Activated CD8-positive, alpha-beta memory T cell treated with anti-CD3 and anti-CD28 coated beads, Interleukin-2, amount 50 U/mL, for 24 hours (primary cell): ENCODE data around the gene FIS1.
"Not testable (repeated sequence)": the region's sequence is repeated elsewhere in the genome, so short reads cannot be mapped to it uniquely, and the experiment has no call there.

ENCODE experiments used
- DNase-seq: peaks from one replicate; pipeline ENCODE4 v3.0.0-alpha.2; 2020; ENCODE audit errors: extremely low read depth

The FIS1 gene

GRCh38 chr7:101258243-101258731 lies 13.4 kb upstream of the FIS1 start:
- no peak for DNase-seq

GRCh38 chr7:101255796-101256195 lies 10.9 kb upstream of the FIS1 start:
- DNase-seq: no peak

GRCh38 chr7:101253199-101253598 lies 8.3 kb upstream of the FIS1 start:
- not testable (repeated sequence) for DNase-seq

- peak; percentile 95 for DNase-seq
Measured at GRCh38 chr7:101251871-101252659, 7.2 kb upstream of the FIS1 start.

DNA sequence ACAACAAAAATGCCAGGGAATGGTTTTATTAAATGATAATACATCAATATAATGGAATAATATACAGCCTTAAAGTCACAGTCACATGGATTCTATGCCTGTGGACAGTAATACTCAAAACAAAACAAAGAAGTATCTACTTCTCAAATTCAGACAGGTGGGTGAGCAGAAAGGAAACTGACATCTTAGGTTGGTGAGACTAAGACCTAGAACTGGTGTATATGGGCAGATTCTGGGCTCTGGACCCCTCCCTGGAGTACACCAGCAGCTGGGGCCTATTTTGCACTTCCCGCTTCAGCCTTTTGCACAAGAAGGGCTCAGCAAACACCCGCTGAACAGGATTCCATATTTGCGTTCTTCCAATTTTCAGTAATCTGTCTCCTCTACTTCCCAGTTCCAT lies 5.4 kb upstream of the FIS1 start:
- no peak for DNase-seq

- no peak for DNase-seq
Measured at GRCh38 chr7:101248276-101248675, 3.4 kb upstream of the FIS1 start.

GRCh38 chr7:101245147-101245668 lies 327 bp upstream of the FIS1 start:
- DNase-seq: no peak

- DNase-seq: no peak
Measured at GRCh38 chr7:101243646-101244374, 1.1 kb downstream of the FIS1 start.

DNA sequence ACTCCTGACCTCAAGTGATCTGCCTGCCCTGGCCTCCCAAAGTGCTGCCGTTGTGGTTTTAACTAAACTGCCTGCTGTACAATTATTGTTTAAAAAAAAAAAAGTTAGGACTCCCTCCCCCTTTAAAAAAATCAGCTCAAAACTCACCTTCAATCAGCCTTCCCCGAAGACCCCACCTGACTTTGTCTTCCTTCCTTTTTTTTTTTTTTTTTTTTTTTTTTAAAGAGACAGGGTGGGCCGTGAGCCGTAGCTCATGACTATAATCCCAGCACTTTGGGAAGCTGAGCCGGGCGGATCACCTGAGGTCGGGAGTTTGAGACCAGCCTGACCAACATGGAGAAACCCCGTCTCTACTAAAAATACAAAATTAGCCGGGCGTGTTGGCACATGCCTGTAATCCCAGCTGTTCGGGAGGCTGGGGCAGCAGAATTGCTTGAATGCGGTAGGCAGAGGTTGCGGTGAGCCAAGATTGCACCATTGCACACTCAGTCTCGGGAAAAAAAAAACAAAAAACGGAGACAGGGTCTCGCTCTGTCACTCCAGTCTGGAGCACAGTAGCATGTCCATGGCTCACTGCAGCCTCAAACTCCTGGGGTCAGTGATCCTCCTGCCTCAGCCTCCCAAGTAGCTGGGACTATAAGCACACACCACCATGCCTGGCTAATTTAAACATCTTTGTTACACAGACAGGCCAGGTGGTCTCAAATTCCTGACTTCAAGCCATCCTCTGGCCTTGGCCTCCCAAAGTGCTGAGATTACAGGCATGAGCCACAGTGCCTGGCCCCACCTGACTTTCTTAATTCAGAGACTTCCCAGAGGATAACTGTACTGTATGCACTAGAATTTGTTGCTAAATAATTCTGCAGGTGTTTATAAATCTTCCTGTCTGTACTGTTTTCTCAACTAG lies 3.2 kb downstream of the FIS1 start:
- DNase-seq: no peak

GRCh38 chr7:101241015-101241363 lies 3.9 kb downstream of the FIS1 start:
- no peak for DNase-seq

GRCh38 chr7:101240226-101241014 lies 4.5 kb downstream of the FIS1 start:
- DNase-seq: no peak

- DNase-seq: no peak
Measured at GRCh38 chr7:101239951-101240220, 5.0 kb downstream of the FIS1 start.

GRCh38 chr7:101239191-101239950 lies 5.5 kb downstream of the FIS1 start:
- DNase-seq: no peak

DNA sequence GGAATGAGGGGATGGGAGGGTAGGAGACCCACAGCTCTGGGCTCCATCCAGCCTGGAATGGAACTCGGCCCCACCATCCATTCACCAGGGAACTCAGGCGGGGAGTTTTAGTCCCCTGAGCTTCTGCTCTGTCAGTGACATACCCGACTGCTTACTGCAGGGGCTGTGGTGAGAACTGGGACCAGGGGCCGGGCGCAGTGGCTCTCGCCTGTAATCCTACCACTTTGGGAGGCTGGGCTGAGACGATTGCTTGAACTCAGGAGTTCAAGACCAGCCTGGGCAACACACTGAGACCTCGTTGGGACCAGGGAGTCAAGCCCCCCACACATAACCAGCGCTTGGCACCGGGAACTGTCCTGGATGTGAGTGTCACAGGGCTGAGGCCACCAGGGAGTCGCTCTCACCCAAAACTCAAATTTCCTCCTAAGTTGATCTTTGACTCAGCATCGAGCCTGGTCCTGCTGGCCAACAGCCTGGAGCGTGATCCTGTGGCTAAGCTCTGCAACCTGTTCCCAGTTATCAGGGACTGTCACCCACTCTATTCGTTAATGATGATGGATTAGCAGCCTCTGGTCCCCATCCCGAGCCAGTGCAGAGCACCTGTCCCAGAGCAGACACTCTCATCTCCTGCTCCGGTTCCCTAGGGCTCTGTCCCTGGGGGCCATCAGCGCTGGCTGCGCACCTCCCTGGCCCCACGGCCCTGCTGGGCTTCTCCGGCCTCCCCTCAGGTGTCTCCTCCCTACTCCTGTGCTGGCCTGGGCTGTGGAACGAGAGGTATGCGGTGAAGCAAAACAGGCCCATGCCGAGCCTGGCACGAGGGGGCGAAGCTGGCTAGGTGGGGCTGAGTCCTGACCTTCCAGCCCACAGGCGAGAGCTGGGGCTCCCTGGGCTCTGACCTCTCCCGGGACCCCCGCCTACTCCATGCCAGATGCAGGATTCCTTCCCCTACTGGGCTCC lies 6.4 kb downstream of the FIS1 start:
- no peak for DNase-seq

- DNase-seq: no peak
Measured at GRCh38 chr7:101237206-101238067, 7.4 kb downstream of the FIS1 start, which contains the start of gene CLDN15. CLDN15 (minus strand) TSS chr7:101237802; CDS start chr7:101237581, 221 bp downstream.

- DNase-seq: no peak
Measured at GRCh38 chr7:101236292-101236835, 8.5 kb downstream of the FIS1 start.

GRCh38 chr7:101235522-101235921 lies 9.4 kb downstream of the FIS1 start:
- no peak for DNase-seq

- DNase-seq: no peak
Measured at GRCh38 chr7:101235050-101235449, 9.8 kb downstream of the FIS1 start.
